HFFc6 (cell line): ENCODE measurements around the gene THRAP3. TPM values are rescaled to one million over a fixed set of nuclear protein-coding genes. Genes with fewer than 3 reads are reported as not detected.

ENCODE experiments used
- DNase-seq: peaks from one replicate; pipeline ENCODE4 v3.0.0-alpha.2; 2018
- H3K27ac Mint-ChIP-seq: 2 replicates; pipeline ENCODE4 v1.8.0; 2020; ENCODE audit warnings: mild to moderate bottlenecking, mixed read lengths
- H3K27me3 Mint-ChIP-seq: 2 replicates; pipeline ENCODE4 v1.8.0; 2021; ENCODE audit warnings: mild to moderate bottlenecking, moderate library complexity, mixed read lengths; ENCODE audit not compliant: insufficient read depth
- H3K36me3 Mint-ChIP-seq: 2 replicates; pipeline ENCODE4 v1.8.0; 2021; ENCODE audit warnings: low read depth, mixed read lengths
- H3K4me1 Mint-ChIP-seq: 2 replicates; pipeline ENCODE4 v1.8.0; 2020; ENCODE audit warnings: low read depth, mixed read lengths
- H3K4me3 Mint-ChIP-seq: 2 replicates; pipeline ENCODE4 v1.8.0; 2020; ENCODE audit warnings: mild to moderate bottlenecking, moderate library complexity, mixed read lengths
- H3K9me3 Mint-ChIP-seq: 2 replicates; pipeline ENCODE4 v1.8.0; 2020; ENCODE audit warnings: mild to moderate bottlenecking, mixed read lengths
- CTCF ChIP-seq: fragments of 200-600 bp; sonication (generic); IDR thresholded peaks from 2 replicates; pipeline ENCODE4 v1.5.0; 2021; ENCODE audit warnings: antibody characterized with exemption, mild to moderate bottlenecking
- long read RNA-seq: library from polyadenylated mRNA; unstranded; transcript quantifications from one replicate; pipeline ENCODE4 v2.0.0, GENCODE V29; 2019
- total RNA-seq, 6 experiments: library from RNA; stranded (reverse); fragmentation: NEBNext Ultra II Directional; extraction: Animal tissue kit (Norgen Biotek cat#: 25700); gene quantifications; 2 replicates in 1 of 6; 3 replicates in 5 of 6; pipeline ENCODE4 v1.2.3, GENCODE V29; 2021

THRAP3 gene
- total RNA-seq, result 100 to 1,000 TPM; 116 to 126 (median 121) TPM
- long read RNA-seq, full-length matches to known transcripts, result 1 of 246 reads
- long read RNA-seq, partial matches to known transcripts, result 148 of 246 reads
- long read RNA-seq, other reads (novel, unspliced or antisense), result 97 of 246 reads

GRCh38 chr1:36223996-36224536, at the start of gene THRAP3:
Gene THRAP3, plus strand, starts transcription at chr1:36224443. Its CDS starts 58,121 bp downstream, at chr1:36282564.
- DNase-seq, result peak; percentile 99
- Mint-ChIP-seq H3K36me3 (peaks cover 28% of the 10 kb centered on the region), H3K4me1 (peaks cover 32% of the 10 kb centered on the region), H3K27ac (peak within 1 kb of the TSS; percentile 100), H3K4me3 (peak within 1 kb of the TSS; percentile 99), H3K27me3 (peaks cover 4% of the 10 kb centered on the region), H3K9me3 (no peaks in the 10 kb centered on the region)
- no peak for TF ChIP-seq CTCF

- H3K4me3 Mint-ChIP-seq, result no peak overlapping the region
- peaks cover 3% of the 10 kb centered on the region; the same call in 1 of the 2 replicates for H3K27me3 Mint-ChIP-seq
- peak overlapping the region; percentile 98 for H3K27ac Mint-ChIP-seq
- DNase-seq, result no peak
- H3K9me3 Mint-ChIP-seq, result no peaks in the 10 kb centered on the region
- peaks cover 44% of the 10 kb centered on the region for H3K4me1 Mint-ChIP-seq
- peaks cover 26% of the 10 kb centered on the region for H3K36me3 Mint-ChIP-seq
- TF ChIP-seq CTCF, result no peak
Measured at GRCh38 chr1:36174713-36175112, 49.5 kb upstream of the THRAP3 start.

GRCh38 chr1:36175137-36176095, 48.8 kb upstream of the THRAP3 start:
- Mint-ChIP-seq H3K36me3 (peaks cover 26% of the 10 kb centered on the region), H3K27me3 (peaks cover 3% of the 10 kb centered on the region; the same call in 1 of the 2 replicates), H3K27ac (peak overlapping the region; percentile 75), H3K4me3 (no peak overlapping the region), H3K9me3 (no peaks in the 10 kb centered on the region), H3K4me1 (peaks cover 38% of the 10 kb centered on the region)
- TF ChIP-seq CTCF, result no peak
- peak; percentile 66 for DNase-seq

- Mint-ChIP-seq H3K4me1 (peaks cover 29% of the 10 kb centered on the region), H3K27ac (peak overlapping the region; percentile 75), H3K36me3 (peaks cover 27% of the 10 kb centered on the region), H3K9me3 (no peaks in the 10 kb centered on the region), H3K27me3 (peaks cover 3% of the 10 kb centered on the region; the same call in 1 of the 2 replicates), H3K4me3 (no peak overlapping the region)
- no peak for DNase-seq
- no peak for TF ChIP-seq CTCF
Measured at GRCh38 chr1:36176106-36176949, 47.9 kb upstream of the THRAP3 start.
